ENCODE results near the gene ARPC5.

ARPC5 gene

GRCh38 chr1:183584147-183584546 is 51.4 kb downstream of the ARPC5 start:
- no peak for DNase-seq

- no peak for DNase-seq
These were observed 52.1 kb downstream of the ARPC5 start for GRCh38 chr1:183583466-183583865.

- DNase-seq, result no peak
These were observed 53.4 kb downstream of the ARPC5 start for GRCh38 chr1:183582021-183582713.

GRCh38 chr1:183580281-183580682 is 55.3 kb downstream of the ARPC5 start:
- peak; percentile 25 for DNase-seq

- DNase-seq, result no peak
These were observed 56.7 kb downstream of the ARPC5 start for GRCh38 chr1:183578856-183579255.

GRCh38 chr1:183577897-183578465 is 57.6 kb downstream of the ARPC5 start:
- DNase-seq, result no peak

- DNase-seq, result no peak
These were observed 59.0 kb downstream of the ARPC5 start for GRCh38 chr1:183576537-183576936.

GRCh38 chr1:183575606-183576005 is 60.0 kb downstream of the ARPC5 start:
- DNase-seq, result no peak

- no peak for DNase-seq
These were observed 62.9 kb downstream of the ARPC5 start for GRCh38 chr1:183572721-183573120.

GRCh38 chr1:183571678-183572268 is 63.8 kb downstream of the ARPC5 start:
- no peak for DNase-seq
